Measurements from ENCODE around the gene ENOX2.

DNA sequence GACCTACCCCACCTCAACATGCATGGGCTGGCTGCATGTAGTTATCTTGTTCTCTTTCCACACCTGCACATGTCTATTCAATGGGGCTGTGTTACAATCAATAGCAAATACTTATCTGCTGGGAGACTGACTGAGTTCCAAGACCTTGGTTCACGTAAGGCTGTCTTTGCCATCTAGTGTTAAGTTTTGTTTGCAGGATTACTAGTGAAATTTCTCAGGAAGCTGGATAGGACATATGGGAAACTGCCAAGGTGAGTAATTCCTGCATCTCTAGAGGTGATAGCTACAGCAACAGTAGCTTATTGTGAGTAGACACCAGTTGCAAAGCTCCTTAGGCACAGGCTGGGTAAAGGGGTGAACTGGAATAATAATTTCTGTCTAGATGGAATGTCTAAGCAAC lies 177.5 kb downstream of the ENOX2 start:
- TF ChIP-seq, protein P1, sequence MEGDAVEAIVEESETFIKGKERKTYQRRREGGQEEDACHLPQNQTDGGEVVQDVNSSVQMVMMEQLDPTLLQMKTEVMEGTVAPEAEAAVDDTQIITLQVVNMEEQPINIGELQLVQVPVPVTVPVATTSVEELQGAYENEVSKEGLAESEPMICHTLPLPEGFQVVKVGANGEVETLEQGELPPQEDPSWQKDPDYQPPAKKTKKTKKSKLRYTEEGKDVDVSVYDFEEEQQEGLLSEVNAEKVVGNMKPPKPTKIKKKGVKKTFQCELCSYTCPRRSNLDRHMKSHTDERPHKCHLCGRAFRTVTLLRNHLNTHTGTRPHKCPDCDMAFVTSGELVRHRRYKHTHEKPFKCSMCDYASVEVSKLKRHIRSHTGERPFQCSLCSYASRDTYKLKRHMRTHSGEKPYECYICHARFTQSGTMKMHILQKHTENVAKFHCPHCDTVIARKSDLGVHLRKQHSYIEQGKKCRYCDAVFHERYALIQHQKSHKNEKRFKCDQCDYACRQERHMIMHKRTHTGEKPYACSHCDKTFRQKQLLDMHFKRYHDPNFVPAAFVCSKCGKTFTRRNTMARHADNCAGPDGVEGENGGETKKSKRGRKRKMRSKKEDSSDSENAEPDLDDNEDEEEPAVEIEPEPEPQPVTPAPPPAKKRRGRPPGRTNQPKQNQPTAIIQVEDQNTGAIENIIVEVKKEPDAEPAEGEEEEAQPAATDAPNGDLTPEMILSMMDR (IDR thresholded peaks at IDR 0.05; ENCODE audit: poor library complexity) = no peak
- no peak for TF ChIP-seq EZH2phosphoT487 (IDR thresholded peaks at IDR 0.05; ENCODE audit: low read depth, severe bottlenecking, unreplicated experiment)

All from hepatocyte (in vitro differentiated cells).